ENCODE measurements around the gene BLOC1S1.
A peak's percentile ranks its signal among the peaks of the same experiment; 100 is the strongest.

The BLOC1S1 gene

DNA sequence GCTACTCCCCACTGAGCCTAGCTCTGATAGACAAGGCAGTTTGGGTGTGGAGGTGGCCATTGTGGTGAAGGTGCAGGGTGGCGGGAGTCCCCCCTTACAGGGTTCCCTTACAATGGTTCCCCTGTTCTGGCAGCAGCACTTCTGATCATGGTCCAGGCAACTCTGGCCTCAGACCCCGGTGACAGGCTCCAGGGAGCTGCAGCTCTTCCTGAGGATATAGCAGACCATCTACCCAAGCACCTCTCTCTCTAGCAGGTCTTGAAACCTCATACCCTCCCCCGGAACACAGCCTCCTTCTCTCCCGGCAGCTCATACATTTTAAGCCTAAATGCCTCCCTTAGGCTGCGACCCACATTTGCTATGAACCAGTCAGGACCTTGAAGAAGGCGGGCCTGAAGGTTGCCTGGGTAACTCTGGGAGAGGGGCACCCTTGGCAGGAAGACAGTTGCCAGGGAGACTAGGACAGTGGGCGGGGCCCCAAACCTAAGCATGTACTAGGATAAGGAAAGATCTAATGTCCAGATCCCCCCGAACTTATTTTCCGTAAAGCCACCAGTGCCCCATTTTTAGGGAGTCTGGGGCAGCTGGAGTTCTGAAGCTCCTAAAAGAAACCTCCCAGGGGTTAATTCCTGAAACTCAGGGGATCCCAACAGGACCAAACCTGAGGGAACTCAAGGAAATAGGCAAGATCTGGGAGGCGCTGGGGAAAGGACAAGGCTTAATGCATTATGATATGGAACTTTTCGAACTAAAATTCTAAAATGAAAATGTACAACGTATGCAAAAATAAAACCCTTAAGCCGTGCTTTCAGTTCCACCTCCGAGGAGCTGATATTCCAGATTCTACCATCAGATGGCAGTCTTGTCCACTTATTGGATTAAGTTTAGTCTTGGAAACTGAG is 22.5 kb downstream of the BLOC1S1 start:
- TF ChIP-seq, protein P1, sequence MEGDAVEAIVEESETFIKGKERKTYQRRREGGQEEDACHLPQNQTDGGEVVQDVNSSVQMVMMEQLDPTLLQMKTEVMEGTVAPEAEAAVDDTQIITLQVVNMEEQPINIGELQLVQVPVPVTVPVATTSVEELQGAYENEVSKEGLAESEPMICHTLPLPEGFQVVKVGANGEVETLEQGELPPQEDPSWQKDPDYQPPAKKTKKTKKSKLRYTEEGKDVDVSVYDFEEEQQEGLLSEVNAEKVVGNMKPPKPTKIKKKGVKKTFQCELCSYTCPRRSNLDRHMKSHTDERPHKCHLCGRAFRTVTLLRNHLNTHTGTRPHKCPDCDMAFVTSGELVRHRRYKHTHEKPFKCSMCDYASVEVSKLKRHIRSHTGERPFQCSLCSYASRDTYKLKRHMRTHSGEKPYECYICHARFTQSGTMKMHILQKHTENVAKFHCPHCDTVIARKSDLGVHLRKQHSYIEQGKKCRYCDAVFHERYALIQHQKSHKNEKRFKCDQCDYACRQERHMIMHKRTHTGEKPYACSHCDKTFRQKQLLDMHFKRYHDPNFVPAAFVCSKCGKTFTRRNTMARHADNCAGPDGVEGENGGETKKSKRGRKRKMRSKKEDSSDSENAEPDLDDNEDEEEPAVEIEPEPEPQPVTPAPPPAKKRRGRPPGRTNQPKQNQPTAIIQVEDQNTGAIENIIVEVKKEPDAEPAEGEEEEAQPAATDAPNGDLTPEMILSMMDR (IDR thresholded peaks at IDR 0.05; ENCODE audit: control insufficient read depth, extremely low read depth, insufficient read depth): peak; percentile 77
- DNase-seq (ENCODE audit: low read depth): no peak
- H3K4me3 ChIP-seq (ENCODE audit: low read depth, low read length): peak overlapping the region; percentile 59

DNA sequence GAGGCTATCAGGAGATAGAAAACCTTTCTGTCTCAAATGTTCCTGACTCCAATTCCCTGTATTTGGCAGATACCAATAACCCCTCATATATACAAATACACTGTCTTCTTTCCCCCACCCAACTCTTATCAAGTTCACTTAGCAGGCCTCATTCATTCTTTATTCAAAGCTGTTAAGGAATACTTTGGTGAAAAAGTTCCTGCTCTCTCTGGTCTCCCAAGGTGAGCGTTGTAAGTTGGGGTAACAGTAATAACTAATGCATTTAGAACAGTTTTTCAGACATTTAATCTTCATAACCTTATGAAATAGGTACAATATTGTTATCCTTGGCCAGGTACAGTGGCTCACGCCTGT is 23.2 kb downstream of the BLOC1S1 start:
- DNase-seq (ENCODE audit: low read depth): no peak
- TF ChIP-seq, protein P1 (IDR thresholded peaks at IDR 0.05; ENCODE audit: control insufficient read depth, extremely low read depth, insufficient read depth): no peak
- H3K4me3 ChIP-seq (ENCODE audit: low read depth, low read length): peak overlapping the region; percentile 59

DNA sequence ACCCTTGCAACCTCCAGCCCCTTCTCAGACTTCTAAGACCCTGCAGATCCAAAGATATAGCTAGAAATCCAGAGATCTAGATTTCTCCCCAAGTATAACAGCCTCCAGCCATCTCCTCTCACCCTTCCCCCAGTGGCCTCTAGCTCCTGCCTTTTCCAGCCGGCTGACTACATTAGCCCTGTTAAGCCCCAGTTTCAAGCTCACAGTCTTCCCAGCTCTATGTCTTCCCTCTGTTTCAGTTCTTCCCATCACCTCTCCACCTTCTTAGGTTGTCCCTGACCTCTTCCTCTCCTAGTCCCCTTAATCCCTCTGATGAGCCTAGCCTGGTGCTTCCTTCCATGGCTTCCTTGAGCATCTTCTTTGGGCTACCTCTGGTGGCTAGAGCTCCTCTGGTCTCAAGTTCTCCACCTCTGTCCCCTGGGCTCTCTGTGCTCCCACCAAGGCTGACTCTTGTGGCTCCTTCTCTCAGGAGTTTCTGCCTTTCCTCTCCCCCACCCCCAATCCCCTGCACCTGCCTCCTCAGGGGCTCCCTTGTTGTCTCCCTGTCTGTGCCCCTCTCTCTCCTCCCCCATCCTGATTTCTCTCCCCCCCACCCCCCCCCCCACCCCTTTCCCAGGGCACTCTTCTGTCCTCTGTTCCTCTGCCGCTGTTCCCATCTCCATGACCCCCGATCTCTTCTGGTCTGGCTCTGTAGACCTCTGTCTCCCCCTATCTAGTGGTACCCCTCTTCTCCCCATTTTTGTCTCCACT is 26.3 kb downstream of the BLOC1S1 start:
- DNase-seq (ENCODE audit: low read depth): no peak
- TF ChIP-seq, protein P1 (IDR thresholded peaks at IDR 0.05; ENCODE audit: control insufficient read depth, extremely low read depth, insufficient read depth): no peak
- peak overlapping the region; percentile 37 for H3K4me3 ChIP-seq (ENCODE audit: low read depth, low read length)

DNA sequence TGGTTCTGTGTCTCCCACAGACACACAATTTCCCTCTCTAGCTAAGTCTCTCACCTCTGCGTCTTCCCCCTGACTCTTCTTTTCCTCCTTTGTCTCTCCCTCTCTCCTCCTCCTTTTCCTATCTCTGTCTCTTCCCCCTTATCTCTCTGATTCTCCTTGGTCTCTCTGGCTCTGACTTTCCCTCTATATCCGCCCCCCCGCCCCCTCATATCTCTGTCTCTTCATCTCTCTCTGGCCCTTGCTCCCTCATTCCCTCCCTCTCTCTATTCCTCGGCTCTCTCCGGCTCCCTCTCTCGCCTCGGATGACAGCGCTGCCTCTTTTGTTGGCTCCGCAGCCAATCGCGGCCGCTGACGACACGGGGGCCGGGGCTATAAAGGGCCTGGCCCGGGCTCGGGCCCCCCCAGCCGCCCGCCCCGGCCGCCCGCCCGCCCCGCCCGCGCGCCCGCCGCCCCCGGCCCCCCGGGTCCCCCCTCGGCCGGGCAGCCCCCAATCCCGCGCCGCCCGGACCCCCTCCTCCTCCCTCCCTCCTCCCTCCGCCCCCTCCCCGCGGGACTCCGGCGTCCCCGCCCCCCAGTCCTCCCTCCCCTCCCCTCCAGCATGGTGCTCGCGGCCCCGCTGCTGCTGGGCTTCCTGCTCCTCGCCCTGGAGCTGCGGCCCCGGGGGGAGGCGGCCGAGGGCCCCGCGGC is 27.0 kb downstream of the BLOC1S1 start, which contains the start of gene GDF11:
TSS of gene GDF11 (plus strand) at position 404 of the 687 bp plus-strand sequence. CDS start at position 599, 195 bp downstream.
- DNase-seq (ENCODE audit: low read depth): no peak

DNA sequence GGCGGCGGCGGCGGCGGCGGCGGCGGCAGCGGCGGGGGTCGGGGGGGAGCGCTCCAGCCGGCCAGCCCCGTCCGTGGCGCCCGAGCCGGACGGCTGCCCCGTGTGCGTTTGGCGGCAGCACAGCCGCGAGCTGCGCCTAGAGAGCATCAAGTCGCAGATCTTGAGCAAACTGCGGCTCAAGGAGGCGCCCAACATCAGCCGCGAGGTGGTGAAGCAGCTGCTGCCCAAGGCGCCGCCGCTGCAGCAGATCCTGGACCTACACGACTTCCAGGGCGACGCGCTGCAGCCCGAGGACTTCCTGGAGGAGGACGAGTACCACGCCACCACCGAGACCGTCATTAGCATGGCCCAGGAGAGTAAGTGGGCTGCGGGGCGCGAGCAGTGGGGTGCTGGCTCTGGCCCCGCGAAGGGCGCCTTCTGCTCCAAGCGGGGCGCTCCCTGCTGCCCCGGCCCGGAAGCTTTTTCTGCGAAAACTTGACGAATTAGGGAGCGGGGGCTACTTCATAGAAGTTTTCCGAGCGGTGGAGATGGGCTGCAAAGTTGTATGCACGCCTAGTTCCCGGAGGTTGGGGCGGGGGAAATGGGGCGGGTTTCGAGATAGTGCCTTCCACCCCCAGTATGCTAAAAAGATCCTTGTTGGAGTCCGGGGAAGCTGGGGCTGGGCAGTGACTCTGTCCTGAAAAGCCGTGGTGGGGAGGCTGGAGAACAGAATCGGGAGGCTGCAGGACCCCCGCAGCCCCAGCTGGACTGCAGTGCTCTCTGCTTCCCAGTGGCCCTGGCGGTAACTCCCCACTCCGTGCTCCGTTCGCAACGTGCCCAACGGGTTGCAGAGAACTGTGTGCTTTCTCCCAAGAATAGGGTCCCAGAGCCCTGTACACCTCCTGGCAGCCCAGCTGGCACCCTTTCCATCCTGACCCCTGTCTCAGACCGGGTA is 27.8 kb downstream of the BLOC1S1 start:
- peak; percentile 46 for DNase-seq (ENCODE audit: low read depth)
- H3K4me3 ChIP-seq (ENCODE audit: low read depth, low read length): peak overlapping the region; percentile 56
- TF ChIP-seq, protein P1 (IDR thresholded peaks at IDR 0.05; ENCODE audit: control insufficient read depth, extremely low read depth, insufficient read depth): peak; percentile 33

More for the DNA sequence above, 27.0 kb downstream of the BLOC1S1 start, which contains the start of gene GDF11:
- TF ChIP-seq, protein P1 (IDR thresholded peaks at IDR 0.05; ENCODE audit: control insufficient read depth, extremely low read depth, insufficient read depth): no peak
- H3K4me3 ChIP-seq (ENCODE audit: low read depth, low read length): peak within 1 kb of the TSS; percentile 56

Data from LNCaP clone FGC (cell line).